Placental pericyte (primary cell): ENCODE results near the gene TSPAN14. TPM values are rescaled to one million over a fixed set of nuclear protein-coding genes. Genes with fewer than 3 reads are reported as not detected.

Source experiments
- total RNA-seq: library from RNA; depleted of rRNA; stranded (reverse); fragments of >200 nt; gene quantifications from 2 replicates; pipeline ENCODE4 v1.2.3, GENCODE V29; 2012

Gene TSPAN14
- 91.0 and 146 TPM in 2 replicates for total RNA-seq

DNA sequence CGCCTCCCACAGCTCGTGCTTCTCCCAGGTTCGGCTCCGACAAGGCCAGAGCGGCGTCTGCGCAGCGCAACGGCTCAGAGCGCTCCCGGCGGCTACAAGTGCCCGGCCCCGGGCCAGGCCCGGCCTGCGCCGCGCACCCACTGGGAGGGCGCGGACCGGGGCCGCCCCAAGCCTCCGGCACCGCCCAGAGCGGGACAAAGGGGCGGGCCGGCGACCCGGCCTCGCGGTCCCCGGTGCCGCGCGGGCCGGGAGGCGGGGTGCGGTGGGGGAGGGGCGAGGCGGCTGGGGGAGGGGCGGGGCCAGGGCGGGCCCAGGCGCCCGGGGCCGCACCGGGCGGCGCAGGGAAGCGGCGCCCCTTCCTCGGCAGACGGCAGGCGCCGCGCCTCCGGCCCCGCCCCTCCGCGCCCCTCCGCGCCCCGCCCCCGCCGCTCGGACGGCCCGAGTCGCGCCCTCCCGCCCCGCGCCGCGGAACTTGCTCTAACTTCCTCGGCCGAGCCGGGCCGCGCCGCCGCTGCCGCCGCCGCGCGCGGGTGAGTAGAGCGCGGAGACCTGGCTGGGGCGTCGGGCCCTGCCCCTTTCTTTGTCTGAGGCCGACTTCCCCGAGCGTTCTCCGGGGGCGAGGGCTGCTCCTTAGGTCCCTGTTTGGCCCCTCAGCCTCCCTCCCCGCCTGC is at the start of gene TSPAN14:
Gene TSPAN14, plus strand, starts transcription at position 469 of the 671 bp plus-strand sequence. CDS start 34,924 bp downstream, outside the sequence.

DNA sequence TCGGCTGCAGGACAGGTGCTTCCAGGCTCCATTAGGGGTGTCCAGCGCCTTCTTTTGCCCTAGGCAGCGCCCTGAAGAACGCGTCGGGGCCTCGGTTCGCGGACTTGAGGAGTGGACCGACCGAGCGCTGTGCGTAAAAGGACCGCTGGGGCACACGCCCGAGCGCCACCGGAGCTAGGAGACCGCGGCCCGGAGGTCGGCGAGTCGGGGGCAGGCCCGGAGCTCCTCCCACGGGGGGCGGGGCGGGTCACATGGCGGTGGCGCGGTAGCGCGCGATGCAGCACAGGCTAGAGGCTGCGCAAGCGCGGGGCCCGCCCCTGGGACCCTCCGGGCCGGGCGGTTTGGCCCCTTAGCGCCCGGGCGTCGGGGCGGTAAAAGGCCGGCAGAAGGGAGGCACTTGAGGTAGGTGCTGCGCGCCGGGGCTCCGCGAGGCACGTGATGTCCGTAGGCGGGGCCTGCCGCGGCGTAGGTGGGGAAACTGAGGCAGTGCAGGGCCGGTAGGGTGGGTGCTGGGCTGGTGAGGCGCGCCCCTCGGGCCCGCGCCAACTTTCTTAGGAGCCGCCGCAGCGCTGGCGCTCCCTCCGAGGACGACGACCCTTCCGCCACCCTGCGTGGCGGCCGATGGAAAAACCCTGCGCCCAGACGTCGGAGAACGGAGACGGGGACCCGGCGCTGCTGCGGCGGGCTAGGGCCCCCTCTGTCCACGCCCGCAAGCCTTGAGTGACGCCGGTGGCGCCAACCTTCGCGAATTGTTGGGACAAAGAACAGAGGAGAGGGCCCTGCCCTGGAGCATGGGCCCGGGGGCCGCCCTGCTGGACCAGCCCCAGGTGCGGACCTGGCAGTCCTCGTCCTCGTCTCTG is 45.6 kb upstream of the TSPAN14 start, which contains the start of gene PRXL2A:
Gene PRXL2A, plus strand, starts transcription at position 310 of the 860 bp plus-strand sequence. CDS start 11,917 bp downstream, outside the sequence.

DNA sequence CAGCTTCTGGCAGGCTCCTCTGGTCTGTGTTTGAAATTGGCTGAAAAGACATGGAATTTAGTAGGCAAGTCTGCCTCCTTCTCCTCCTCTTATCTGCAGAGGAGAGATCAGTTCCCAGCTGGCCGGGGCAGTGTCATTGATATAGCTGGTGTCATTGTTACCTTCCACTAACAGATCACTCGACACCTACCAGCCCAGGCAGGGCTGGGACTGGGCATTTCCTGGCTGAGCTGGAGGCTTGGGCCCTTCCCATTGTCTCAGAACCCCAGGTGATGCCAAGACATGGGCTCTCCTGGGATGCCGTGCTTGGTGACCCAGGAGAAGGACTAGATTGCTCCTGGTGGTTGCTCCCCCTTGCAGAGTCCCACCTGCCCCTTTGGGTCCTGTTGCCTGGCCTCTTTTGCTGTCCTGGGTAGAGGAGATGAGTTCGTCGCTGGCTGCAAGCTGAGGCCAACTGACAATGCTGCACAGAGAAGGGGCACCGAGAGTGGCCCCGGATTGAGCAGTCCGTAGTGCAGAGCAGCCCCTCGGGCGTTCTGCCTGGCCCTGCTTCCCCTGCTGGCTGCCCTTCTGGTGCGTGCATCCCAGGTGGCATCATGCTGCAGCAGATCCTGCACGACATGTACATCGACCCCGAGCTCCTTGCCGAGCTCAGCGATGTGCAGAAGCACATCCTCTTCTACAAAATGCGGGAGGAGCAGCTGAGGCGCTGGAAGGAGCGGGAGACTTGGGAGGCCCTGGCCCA is 83.8 kb downstream of the TSPAN14 start, which contains the start of gene SH2D4B:
Gene SH2D4B, plus strand, starts transcription at position 167 of the 745 bp plus-strand sequence. Its CDS starts 430 bp downstream, at position 597.

Other genes with a start within 250 kb of the TSPAN14 start
- 91.0 and 149 TPM in 2 replicates for gene ANXA11, start 248.8 kb upstream of the TSPAN14 start, total RNA-seq
- not detected in 2 replicates for gene MAT1A, start 164.7 kb upstream of the TSPAN14 start, total RNA-seq
- not detected in 2 replicates for gene DYDC1, start 97.6 kb upstream of the TSPAN14 start, total RNA-seq
- gene DYDC2, start 97.5 kb upstream of the TSPAN14 start, total RNA-seq: not detected in 2 replicates
- 33.0 and 49.4 TPM in 2 replicates for gene PRXL2A, start 45.8 kb upstream of the TSPAN14 start, total RNA-seq
- 0.22 and 0.29 TPM in 2 replicates for gene SH2D4B, start 83.6 kb downstream of the TSPAN14 start, total RNA-seq